HFF-Myc (cell line): Measurements from ENCODE around the gene SCYL2.

ENCODE experiments used
- DNase-seq: peaks from one replicate; pipeline ENCODE4 v3.0.0-alpha.2; 2011; ENCODE audit warnings: low read depth; ENCODE audit errors: extremely low read depth
- H3K4me3 ChIP-seq: replicated peaks from 2 replicates; pipeline ENCODE4 v1.5.1; 2011; ENCODE audit warnings: low read depth, mild to moderate bottlenecking, control low read depth, low read length
- TF ChIP-seq, protein P1 (sequence below): IDR thresholded peaks from 2 replicates; pipeline ENCODE4 v1.5.1; 2012; ENCODE audit warnings: mild to moderate bottlenecking, low read depth, low read length, control low read depth; ENCODE audit errors: missing control alignments

Gene SCYL2

GRCh38 chr12:100234166-100234565, 32.8 kb upstream of the SCYL2 start:
- peak; percentile 22 for DNase-seq
- H3K4me3 ChIP-seq, result no peak overlapping the region
- TF ChIP-seq, protein P1, sequence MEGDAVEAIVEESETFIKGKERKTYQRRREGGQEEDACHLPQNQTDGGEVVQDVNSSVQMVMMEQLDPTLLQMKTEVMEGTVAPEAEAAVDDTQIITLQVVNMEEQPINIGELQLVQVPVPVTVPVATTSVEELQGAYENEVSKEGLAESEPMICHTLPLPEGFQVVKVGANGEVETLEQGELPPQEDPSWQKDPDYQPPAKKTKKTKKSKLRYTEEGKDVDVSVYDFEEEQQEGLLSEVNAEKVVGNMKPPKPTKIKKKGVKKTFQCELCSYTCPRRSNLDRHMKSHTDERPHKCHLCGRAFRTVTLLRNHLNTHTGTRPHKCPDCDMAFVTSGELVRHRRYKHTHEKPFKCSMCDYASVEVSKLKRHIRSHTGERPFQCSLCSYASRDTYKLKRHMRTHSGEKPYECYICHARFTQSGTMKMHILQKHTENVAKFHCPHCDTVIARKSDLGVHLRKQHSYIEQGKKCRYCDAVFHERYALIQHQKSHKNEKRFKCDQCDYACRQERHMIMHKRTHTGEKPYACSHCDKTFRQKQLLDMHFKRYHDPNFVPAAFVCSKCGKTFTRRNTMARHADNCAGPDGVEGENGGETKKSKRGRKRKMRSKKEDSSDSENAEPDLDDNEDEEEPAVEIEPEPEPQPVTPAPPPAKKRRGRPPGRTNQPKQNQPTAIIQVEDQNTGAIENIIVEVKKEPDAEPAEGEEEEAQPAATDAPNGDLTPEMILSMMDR, result no peak

DNA sequence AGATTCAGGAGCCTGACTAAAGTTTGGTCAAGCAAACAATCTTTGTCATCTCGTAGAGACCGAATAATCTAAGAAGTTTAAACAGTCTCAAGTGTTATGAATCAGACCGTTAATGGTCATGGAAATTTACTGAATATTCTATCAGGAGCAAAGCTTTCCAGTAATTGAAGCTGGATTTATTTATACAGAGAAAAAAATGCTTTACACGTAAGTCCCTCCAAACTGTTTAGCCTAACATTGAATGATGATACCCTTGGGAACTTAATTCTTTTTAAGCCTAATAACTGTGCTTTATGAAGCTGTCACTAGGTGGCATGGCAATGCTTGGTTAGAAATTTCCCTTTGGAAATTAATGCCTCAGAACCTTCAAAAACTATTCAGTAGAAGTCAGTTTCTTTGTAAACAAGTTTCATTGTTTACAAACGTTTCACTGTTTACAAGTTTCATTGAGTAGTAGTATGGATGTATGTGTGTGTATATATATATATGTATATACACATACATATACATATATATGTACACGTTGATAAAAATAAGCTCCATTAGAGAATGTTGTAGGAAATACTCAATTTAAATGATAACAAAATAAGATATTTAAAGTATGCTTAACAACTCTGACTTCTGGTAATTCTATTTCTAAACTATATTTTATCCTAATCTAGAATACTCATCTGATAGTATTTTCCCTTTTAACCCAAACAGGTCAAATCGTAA, 32.2 kb upstream of the SCYL2 start:
- H3K4me3 ChIP-seq, result no peak overlapping the region
- DNase-seq, result peak; percentile 26
- TF ChIP-seq, protein P1, result peak; percentile 58

- TF ChIP-seq, protein P1, result no peak
- DNase-seq, result no peak
- no peak overlapping the region for H3K4me3 ChIP-seq
Measured at GRCh38 chr12:100238801-100239200, 28.2 kb upstream of the SCYL2 start.

DNA sequence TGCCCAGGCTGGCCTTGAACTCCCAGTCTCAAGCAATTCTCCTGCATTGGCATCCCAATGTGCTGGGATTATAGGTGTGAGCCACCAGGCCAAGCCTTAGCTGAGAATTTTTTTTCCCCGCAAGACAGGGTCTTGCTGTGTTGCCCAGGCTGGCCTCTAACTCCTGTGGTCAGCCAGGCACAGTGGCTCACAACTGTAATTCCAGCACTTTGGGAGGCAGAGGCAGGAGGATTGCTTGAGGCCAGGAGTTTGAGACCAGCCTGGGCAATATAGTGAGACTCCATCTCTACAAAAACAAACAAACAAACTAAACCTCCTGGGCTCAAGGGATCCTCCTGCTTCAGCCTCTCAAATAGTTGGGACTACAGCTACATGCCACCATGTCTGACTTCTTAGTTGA, 27.4 kb upstream of the SCYL2 start:
- DNase-seq, result no peak
- TF ChIP-seq, protein P1, result no peak
- no peak overlapping the region for H3K4me3 ChIP-seq

DNA sequence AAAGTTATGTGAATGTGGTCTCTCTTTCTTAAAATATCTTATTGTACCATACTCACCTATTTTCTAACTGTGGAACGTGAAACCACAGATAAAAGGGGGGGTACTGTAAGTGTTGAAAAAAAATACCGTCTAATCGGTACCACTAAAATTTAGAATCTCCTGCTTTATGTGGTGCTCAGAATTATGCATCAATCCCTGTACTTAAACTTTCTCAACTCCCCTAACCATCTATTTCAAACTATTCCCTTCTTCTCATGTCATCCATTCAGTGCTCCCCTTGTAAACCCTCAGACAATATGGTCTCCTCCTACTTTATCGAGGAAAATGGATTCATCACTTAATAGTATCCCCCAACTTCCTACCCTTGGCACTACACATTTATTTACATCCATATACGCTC, 23.8 kb upstream of the SCYL2 start:
- H3K4me3 ChIP-seq, result no peak overlapping the region
- DNase-seq, result no peak
- TF ChIP-seq, protein P1, result no peak

DNA sequence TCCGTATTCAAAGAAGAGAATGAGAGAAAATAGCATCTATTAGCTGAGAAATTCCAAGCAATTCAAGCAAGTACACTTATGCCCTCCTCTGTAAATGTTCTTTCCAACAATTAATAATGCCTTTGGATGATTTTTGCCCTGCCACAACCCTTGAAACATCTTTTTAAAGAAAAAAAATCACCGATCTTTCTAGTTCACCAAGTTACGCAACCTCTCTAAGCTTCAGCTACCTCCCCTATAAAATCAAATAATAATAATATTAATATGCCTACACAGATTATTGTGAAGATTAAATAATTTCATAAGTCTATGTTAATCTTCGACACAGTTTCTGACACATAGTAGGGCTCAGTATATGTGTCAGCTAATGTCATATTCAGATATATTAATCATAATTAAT, 19.2 kb upstream of the SCYL2 start:
- H3K4me3 ChIP-seq, result no peak overlapping the region
- DNase-seq, result no peak
- TF ChIP-seq, protein P1, result no peak

- TF ChIP-seq, protein P1, result no peak
- H3K4me3 ChIP-seq, result no peak overlapping the region
Measured at GRCh38 chr12:100248886-100249285, 18.1 kb upstream of the SCYL2 start.

More at GRCh38 chr12:100248886-100249285, 18.1 kb upstream of the SCYL2 start:
- no peak for DNase-seq
